SK-N-SH treated with all-trans-retinoic acid at 6 μM for 48 hours (cell line): ENCODE measurements around the gene SLC30A2.

Source experiments
- ATAC-seq: fragments of 200-7000 bp; cut with Tn5 transposase; 3 replicates; pipeline ENCODE4 v1.9.1; 2020; ENCODE audit warnings: mild to moderate bottlenecking, moderate library complexity
- ARNTL ChIP-seq: fragments of 450-650 bp; formaldehyde crosslinking; IDR thresholded peaks from 2 replicates; pipeline ENCODE4 v1.5.0; 2020; ENCODE audit warnings: low read depth, mild to moderate bottlenecking, moderate library complexity, borderline replicate concordance
- BACH2 ChIP-seq: fragments of 250-450 bp; sonication (Bioruptor Pico); IDR thresholded peaks from 2 replicates; pipeline ENCODE4 v1.9.0; 2021; ENCODE audit warnings: mild to moderate bottlenecking, borderline replicate concordance
- CREB5 ChIP-seq: fragments of 250-450 bp; sonication (Bioruptor Pico); IDR thresholded peaks from 2 replicates; pipeline ENCODE4 v1.5.1; 2020; ENCODE audit warnings: low read depth, mild to moderate bottlenecking, moderate library complexity
- CSDC2 ChIP-seq: fragments of 250-450 bp; sonication (Bioruptor Pico); IDR thresholded peaks from 2 replicates; pipeline ENCODE4 v1.5.0; 2020; ENCODE audit warnings: mild to moderate bottlenecking, moderate library complexity
- CSRNP3 ChIP-seq: fragments of 250-450 bp; sonication (Bioruptor Pico); IDR thresholded peaks from 2 replicates; pipeline ENCODE4 v1.5.1; 2021; ENCODE audit warnings: mild to moderate bottlenecking, moderate library complexity
- ESRRG ChIP-seq: fragments of 250-450 bp; sonication (Bioruptor Pico); IDR thresholded peaks from 2 replicates; pipeline ENCODE4 v1.6.1; 2021; ENCODE audit warnings: mild to moderate bottlenecking
- GLIS3 ChIP-seq: fragments of 250-450 bp; sonication (Bioruptor Pico); IDR thresholded peaks from 2 replicates; pipeline ENCODE4 v1.5.0; 2020; ENCODE audit warnings: mild to moderate bottlenecking, moderate library complexity
- ISL1 ChIP-seq: fragments of 250-450 bp; sonication (Bioruptor Pico); IDR thresholded peaks from 2 replicates; pipeline ENCODE4 v2.1.2; 2022; ENCODE audit warnings: mild to moderate bottlenecking, moderate library complexity
- PPARA ChIP-seq: fragments of 250-450 bp; sonication (Bioruptor Pico); IDR thresholded peaks from 2 replicates; pipeline ENCODE4 v1.5.0; 2020; ENCODE audit warnings: mild to moderate bottlenecking, borderline replicate concordance
- SNAI2 ChIP-seq: fragments of 250-450 bp; sonication (Bioruptor Pico); IDR thresholded peaks from 2 replicates; pipeline ENCODE4 v1.5.0; 2020; ENCODE audit warnings: mild to moderate bottlenecking, moderate library complexity
- TOX ChIP-seq: fragments of 250-450 bp; sonication (Bioruptor Pico); IDR thresholded peaks from 2 replicates; pipeline ENCODE4 v1.8.0; 2021; ENCODE audit warnings: mild to moderate bottlenecking, moderate library complexity, borderline replicate concordance
- TSHZ2 ChIP-seq: fragments of 250-450 bp; sonication (Bioruptor Pico); IDR thresholded peaks from 2 replicates; pipeline ENCODE4 v1.5.0; 2020; ENCODE audit warnings: mild to moderate bottlenecking, moderate library complexity
- ZC3H10 ChIP-seq: fragments of 250-450 bp; sonication (Bioruptor Pico); IDR thresholded peaks from 2 replicates; pipeline ENCODE4 v1.5.1; 2021; ENCODE audit warnings: mild to moderate bottlenecking, moderate library complexity
- ZFP3 ChIP-seq: fragments of 250-450 bp; sonication (Bioruptor Pico); IDR thresholded peaks from 2 replicates; pipeline ENCODE4 v1.5.0; 2020; ENCODE audit warnings: mild to moderate bottlenecking, moderate library complexity
- ZFP30 ChIP-seq: fragments of 450-650 bp; formaldehyde crosslinking; IDR thresholded peaks from 2 replicates; pipeline ENCODE4 v1.5.0; 2022; ENCODE audit warnings: mild to moderate bottlenecking, moderate library complexity
- ZNF565 ChIP-seq: fragments of 450-650 bp; formaldehyde crosslinking; conservative IDR thresholded peaks from 2 replicates; pipeline ENCODE4 v1.5.0; 2020; ENCODE audit warnings: low read depth, mild to moderate bottlenecking, moderate library complexity
- ZNF70 ChIP-seq: fragments of 450-650 bp; formaldehyde crosslinking; IDR thresholded peaks from 2 replicates; pipeline ENCODE4 v1.5.0; 2020; ENCODE audit warnings: mild to moderate bottlenecking, moderate library complexity
- ZNF8 ChIP-seq: fragments of 450-650 bp; formaldehyde crosslinking; IDR thresholded peaks from 2 replicates; pipeline ENCODE4 v1.5.0; 2020; ENCODE audit warnings: mild to moderate bottlenecking, moderate library complexity

Gene SLC30A2

GRCh38 chr1:26082020-26082350 is 36.1 kb upstream of the SLC30A2 start:
- TF ChIP-seq ZNF70 (CRISPR knock-in tag): no peak
- TF ChIP-seq SNAI2 (CRISPR knock-in tag): no peak
- TF ChIP-seq ZNF565 (CRISPR knock-in tag): no peak
- no peak for TF ChIP-seq BACH2 (CRISPR knock-in tag)
- no peak for TF ChIP-seq GLIS3 (CRISPR knock-in tag)
- no peak for TF ChIP-seq ZFP30 (CRISPR knock-in tag)
- no peak for TF ChIP-seq ESRRG
- TF ChIP-seq ARNTL (CRISPR knock-in tag): no peak
- no peak for TF ChIP-seq CSRNP3
- TF ChIP-seq ZFP3 (CRISPR knock-in tag): no peak
- no peak for TF ChIP-seq CREB5 (CRISPR knock-in tag)
- ATAC-seq: no peak

GRCh38 chr1:26081267-26082019 is 35.5 kb upstream of the SLC30A2 start:
- ATAC-seq: no peak

GRCh38 chr1:26079960-26080814 is 34.3 kb upstream of the SLC30A2 start:
- no peak for ATAC-seq

More at GRCh38 chr1:26081267-26082019, 35.5 kb upstream of the SLC30A2 start:
- TF ChIP-seq PPARA (CRISPR knock-in tag) (no peak), ZNF8 (CRISPR knock-in tag) (no peak), SNAI2 (CRISPR knock-in tag) (no peak), ARNTL (CRISPR knock-in tag) (no peak), GLIS3 (CRISPR knock-in tag) (no peak), ESRRG (no peak), ZC3H10 (CRISPR knock-in tag) (no peak)

More at GRCh38 chr1:26079960-26080814, 34.3 kb upstream of the SLC30A2 start:
- TF ChIP-seq TSHZ2 (CRISPR knock-in tag) (no peak), CREB5 (CRISPR knock-in tag) (no peak), TOX (CRISPR knock-in tag) (no peak), ISL1 (CRISPR knock-in tag) (no peak), ESRRG (no peak), ARNTL (CRISPR knock-in tag) (no peak), CSDC2 (CRISPR knock-in tag) (no peak)
